HFFc6 (cell line): ENCODE data around the gene STYK1. TPM values are rescaled to one million over a fixed set of nuclear protein-coding genes. Genes with fewer than 3 reads are reported as not detected.

Source experiments
- DNase-seq: peaks from one replicate; pipeline ENCODE4 v3.0.0-alpha.2; 2018
- H3K27ac Mint-ChIP-seq: 2 replicates; pipeline ENCODE4 v1.8.0; 2020; ENCODE audit warnings: mild to moderate bottlenecking, mixed read lengths
- H3K27me3 Mint-ChIP-seq: 2 replicates; pipeline ENCODE4 v1.8.0; 2021; ENCODE audit warnings: mild to moderate bottlenecking, moderate library complexity, mixed read lengths; ENCODE audit not compliant: insufficient read depth
- H3K36me3 Mint-ChIP-seq: 2 replicates; pipeline ENCODE4 v1.8.0; 2021; ENCODE audit warnings: low read depth, mixed read lengths
- H3K4me1 Mint-ChIP-seq: 2 replicates; pipeline ENCODE4 v1.8.0; 2020; ENCODE audit warnings: low read depth, mixed read lengths
- H3K4me3 Mint-ChIP-seq: 2 replicates; pipeline ENCODE4 v1.8.0; 2020; ENCODE audit warnings: mild to moderate bottlenecking, moderate library complexity, mixed read lengths
- H3K9me3 Mint-ChIP-seq: 2 replicates; pipeline ENCODE4 v1.8.0; 2020; ENCODE audit warnings: mild to moderate bottlenecking, mixed read lengths
- CTCF ChIP-seq: fragments of 200-600 bp; sonication (generic); IDR thresholded peaks from 2 replicates; pipeline ENCODE4 v1.5.0; 2021; ENCODE audit warnings: antibody characterized with exemption, mild to moderate bottlenecking
- total RNA-seq, 6 experiments: library from RNA; stranded (reverse); fragmentation: NEBNext Ultra II Directional; extraction: Animal tissue kit (Norgen Biotek cat#: 25700); gene quantifications; 2 replicates in 1 of 6; 3 replicates in 5 of 6; pipeline ENCODE4 v1.2.3, GENCODE V29; 2021

The STYK1 gene
- total RNA-seq, 6 experiments from 2014 or later: 1.1 to 3.0 (median 1.8) TPM

GRCh38 chr12:10716277-10716676 lies 42.4 kb upstream of the STYK1 start:
- TF ChIP-seq CTCF: no peak
- no peaks in the 10 kb centered on the region for H3K9me3 Mint-ChIP-seq
- peaks cover 31% of the 10 kb centered on the region for H3K36me3 Mint-ChIP-seq
- peak overlapping the region; percentile 86 for H3K27ac Mint-ChIP-seq
- H3K27me3 Mint-ChIP-seq: peaks cover 2% of the 10 kb centered on the region
- peak overlapping the region; percentile 78 for H3K4me3 Mint-ChIP-seq
- DNase-seq: no peak
- H3K4me1 Mint-ChIP-seq: peaks cover 60% of the 10 kb centered on the region

DNA sequence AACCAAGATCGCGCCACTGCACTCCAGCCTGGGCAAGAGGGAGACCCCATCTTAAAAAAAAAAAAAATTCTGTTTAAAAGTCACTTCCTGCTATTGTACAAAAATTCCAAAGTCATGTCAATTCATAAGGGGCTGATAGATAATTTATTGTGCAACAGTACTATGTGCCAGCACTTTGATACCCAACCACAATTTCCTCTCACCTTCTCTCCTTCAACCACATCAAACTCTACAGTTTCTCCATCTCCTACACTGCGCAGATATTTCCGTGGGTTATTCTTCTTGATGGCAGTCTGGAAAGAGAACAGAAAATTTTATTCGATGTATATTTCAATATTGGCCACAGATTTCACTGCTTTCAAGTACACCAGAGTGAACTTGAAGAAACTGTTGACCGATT lies 41.6 kb upstream of the STYK1 start:
- no peak for DNase-seq
- Mint-ChIP-seq H3K4me1 (peaks cover 53% of the 10 kb centered on the region), H3K4me3 (no peak overlapping the region), H3K27me3 (peaks cover 2% of the 10 kb centered on the region), H3K9me3 (no peaks in the 10 kb centered on the region), H3K36me3 (peaks cover 31% of the 10 kb centered on the region), H3K27ac (peak overlapping the region; percentile 86; the same call in 1 of the 2 replicates)
- TF ChIP-seq CTCF: no peak

DNA sequence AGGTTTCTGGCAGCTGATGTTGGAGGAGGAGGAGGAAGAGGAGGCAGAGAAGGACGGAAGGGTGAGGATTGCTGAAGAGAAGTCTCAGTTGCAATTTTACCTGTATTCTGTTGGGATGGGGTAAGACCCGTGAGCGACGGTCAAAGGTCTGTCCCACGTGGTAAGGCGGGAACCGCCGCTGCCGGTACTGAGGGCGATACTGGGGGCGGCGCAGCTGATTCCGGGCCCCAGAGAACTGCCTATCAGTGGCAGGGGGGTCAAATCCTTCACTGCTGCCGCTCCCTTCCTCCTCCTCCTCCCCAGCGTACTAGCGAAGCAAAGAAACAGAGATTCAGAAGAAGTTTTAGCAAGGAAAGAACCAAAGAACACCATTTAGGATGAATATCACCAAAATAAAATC lies 36.0 kb upstream of the STYK1 start:
- H3K27me3 Mint-ChIP-seq: peaks cover 2% of the 10 kb centered on the region; the same call in 1 of the 2 replicates
- peaks cover 10% of the 10 kb centered on the region for H3K4me1 Mint-ChIP-seq
- no peak for DNase-seq
- H3K9me3 Mint-ChIP-seq: no peaks in the 10 kb centered on the region
- H3K36me3 Mint-ChIP-seq: peaks cover 70% of the 10 kb centered on the region
- H3K4me3 Mint-ChIP-seq: no peak overlapping the region
- no peak overlapping the region for H3K27ac Mint-ChIP-seq
- TF ChIP-seq CTCF: no peak

- Mint-ChIP-seq H3K27ac (no peak overlapping the region), H3K9me3 (no peaks in the 10 kb centered on the region)
- DNase-seq: no peak
These were observed 35.0 kb upstream of the STYK1 start for GRCh38 chr12:10708862-10709261.

DNA sequence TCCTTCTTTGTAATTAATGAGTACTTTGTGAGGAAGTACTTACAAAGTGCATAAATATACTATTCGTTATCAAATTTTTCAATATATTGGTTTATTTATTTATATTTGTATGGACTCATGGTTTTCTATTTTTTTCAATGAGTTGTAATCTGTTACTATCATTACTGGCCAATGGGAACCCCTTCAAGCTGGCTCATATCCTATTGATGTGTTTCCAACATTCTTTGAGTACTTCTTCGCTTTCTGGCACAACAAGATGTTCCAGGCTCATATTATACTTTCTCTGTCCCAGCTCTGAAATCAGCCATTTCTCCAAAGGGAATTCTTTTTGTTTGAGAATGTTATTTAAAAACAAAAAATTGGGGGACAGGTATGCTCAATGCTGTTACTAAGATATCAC lies 31.8 kb upstream of the STYK1 start:
- no peak for TF ChIP-seq CTCF
- H3K4me3 Mint-ChIP-seq: no peak overlapping the region
- no peaks in the 10 kb centered on the region for H3K9me3 Mint-ChIP-seq
- peak; percentile 32 for DNase-seq
- H3K27me3 Mint-ChIP-seq: no peaks in the 10 kb centered on the region; the same call in 1 of the 2 replicates
- peaks cover 22% of the 10 kb centered on the region for H3K4me1 Mint-ChIP-seq
- peaks cover 60% of the 10 kb centered on the region for H3K36me3 Mint-ChIP-seq
- H3K27ac Mint-ChIP-seq: no peak overlapping the region

More at GRCh38 chr12:10708862-10709261, 35.0 kb upstream of the STYK1 start:
- no peak for TF ChIP-seq CTCF
- Mint-ChIP-seq H3K4me3 (no peak overlapping the region), H3K27me3 (no peaks in the 10 kb centered on the region; the same call in 1 of the 2 replicates), H3K36me3 (peaks cover 70% of the 10 kb centered on the region), H3K4me1 (peaks cover 10% of the 10 kb centered on the region)

DNA sequence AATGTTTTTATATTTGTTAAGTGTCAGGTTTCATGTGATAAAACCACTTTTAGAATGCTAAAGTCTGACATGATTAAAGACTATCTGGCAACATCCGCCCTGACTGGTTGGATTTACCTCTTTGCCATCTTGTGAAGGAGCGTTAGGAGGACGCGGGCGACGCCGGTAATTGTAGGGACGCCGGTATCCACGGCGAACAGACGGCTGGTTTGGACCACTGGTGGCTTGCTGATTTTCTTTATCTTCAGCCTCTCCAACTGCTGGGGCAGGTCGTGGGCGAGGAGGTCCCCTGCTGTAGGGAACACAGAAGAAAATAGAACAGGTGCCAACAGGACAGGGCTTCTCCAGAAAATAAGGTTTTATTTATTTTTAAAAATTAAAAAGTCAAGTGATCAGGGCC lies 28.0 kb upstream of the STYK1 start:
- Mint-ChIP-seq H3K9me3 (no peaks in the 10 kb centered on the region), H3K4me1 (peaks cover 22% of the 10 kb centered on the region), H3K36me3 (peaks cover 38% of the 10 kb centered on the region), H3K27me3 (peaks cover 2% of the 10 kb centered on the region), H3K4me3 (no peak overlapping the region; the same call in 1 of the 2 replicates), H3K27ac (peak overlapping the region; percentile 78)
- DNase-seq: no peak
- TF ChIP-seq CTCF: no peak
